Raji (cell line): Measurements from ENCODE around the gene NETO1.

ENCODE experiments used
- POLR2A ChIP-seq: IDR thresholded peaks from 2 replicates; pipeline ENCODE4 v1.6.1; 2011; ENCODE audit warnings: low read depth, low read length, control low read depth; ENCODE audit not compliant: insufficient read depth

NETO1 gene

GRCh38 chr18:72859088-72859487, 8.7 kb downstream of the NETO1 start:
- TF ChIP-seq POLR2A = no peak

- TF ChIP-seq POLR2A = no peak
These were observed 18.1 kb downstream of the NETO1 start for GRCh38 chr18:72849671-72850070.

GRCh38 chr18:72848503-72849237, 19.1 kb downstream of the NETO1 start:
- no peak for TF ChIP-seq POLR2A

- no peak for TF ChIP-seq POLR2A
These were observed 20.0 kb downstream of the NETO1 start for GRCh38 chr18:72847771-72848170.

DNA sequence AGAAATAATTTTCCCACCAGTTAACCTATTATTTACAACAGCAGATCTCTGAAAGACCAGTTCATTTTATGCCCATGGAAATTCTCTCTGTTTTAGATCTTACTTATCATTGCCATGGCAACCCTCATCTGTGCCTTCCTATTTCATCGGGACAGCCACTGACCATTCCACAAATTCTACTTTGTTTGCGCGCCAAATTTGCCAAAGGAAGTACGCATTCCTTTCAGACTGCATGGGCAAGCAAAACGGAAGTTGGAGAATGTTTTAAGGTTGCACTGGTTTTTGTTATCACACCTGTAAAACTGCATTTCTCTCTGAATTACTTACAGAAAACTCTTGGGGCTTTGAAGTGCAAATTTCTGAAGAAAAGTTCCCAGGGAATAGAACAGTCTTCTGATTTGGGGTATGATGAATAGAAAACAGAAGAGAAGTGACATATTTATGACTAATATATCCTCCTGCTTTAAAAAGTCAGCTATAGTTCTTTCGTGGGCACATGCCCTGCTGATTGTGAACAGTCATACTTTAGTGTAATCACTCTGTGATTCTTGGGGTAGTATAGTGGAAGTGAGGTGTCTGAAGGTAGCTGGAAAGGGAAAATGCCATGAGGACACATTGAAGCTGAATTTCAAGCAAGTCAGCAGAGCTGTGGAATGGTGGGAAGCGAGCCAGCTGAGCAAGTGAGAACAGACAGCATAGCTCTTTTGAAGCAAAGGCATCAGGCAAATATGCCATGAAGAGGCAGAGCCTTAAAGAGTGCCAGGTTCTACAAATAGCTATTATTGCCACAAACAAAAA, 20.9 kb downstream of the NETO1 start:
- TF ChIP-seq POLR2A = no peak

DNA sequence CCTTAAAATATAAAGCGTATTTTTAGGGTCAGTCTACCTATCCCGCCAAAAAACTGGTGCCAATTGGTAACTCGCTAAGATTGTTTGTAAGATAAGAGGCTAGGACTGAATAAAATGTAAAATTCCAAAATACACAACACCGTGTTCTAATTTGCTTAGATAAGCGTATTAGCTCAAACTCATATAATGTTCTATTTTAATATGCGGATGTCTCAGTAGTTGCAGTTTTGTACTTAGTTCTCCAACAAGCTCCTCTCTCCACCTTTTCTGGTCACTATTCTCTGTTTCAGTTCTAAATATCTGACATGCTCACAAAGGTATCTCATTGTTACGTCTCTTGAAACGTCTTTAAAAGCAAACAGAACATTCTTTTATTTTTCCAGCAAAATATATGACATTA, 24.0 kb downstream of the NETO1 start:
- no peak for TF ChIP-seq POLR2A

DNA sequence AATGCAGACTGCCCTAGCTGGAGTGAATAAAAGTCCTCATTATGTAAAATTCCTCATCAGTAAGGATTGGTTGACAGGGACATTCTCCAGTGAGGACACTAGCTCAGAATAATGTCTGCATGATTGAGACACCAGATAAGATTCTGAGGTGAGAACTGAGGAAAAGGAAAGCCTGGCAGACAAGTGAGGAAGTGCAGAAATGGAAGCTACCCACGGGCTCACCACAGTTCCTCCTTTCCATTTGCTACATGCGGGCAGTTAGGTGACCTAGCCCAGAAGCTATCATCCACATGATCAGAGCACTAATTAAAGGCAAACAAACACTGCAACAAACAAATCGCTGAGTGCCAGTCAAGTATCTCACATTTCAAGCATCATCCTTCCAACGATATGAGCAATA, 27.7 kb downstream of the NETO1 start:
- TF ChIP-seq POLR2A = no peak

GRCh38 chr18:72834731-72835130, 33.1 kb downstream of the NETO1 start:
- TF ChIP-seq POLR2A = no peak

GRCh38 chr18:72833471-72833870, 34.3 kb downstream of the NETO1 start:
- no peak for TF ChIP-seq POLR2A

DNA sequence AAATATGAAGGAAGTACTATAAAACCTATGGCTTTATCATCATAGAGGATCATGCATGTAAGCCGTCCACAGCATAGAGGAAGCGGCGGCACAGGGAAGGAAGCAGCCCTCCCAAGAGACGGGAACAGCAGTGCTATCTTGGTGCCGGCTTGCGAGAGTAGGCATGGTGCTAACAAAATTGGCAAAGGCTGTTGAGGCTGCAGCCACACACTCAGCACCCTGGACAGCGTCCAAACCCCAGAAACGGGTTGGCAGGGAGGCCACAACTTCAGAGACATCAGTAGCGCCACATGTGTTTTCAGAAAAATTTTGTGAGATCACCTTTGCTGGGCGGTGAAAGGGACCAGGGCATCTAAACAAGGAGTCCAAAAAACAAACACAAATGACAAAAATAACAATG, 37.7 kb downstream of the NETO1 start:
- no peak for TF ChIP-seq POLR2A

DNA sequence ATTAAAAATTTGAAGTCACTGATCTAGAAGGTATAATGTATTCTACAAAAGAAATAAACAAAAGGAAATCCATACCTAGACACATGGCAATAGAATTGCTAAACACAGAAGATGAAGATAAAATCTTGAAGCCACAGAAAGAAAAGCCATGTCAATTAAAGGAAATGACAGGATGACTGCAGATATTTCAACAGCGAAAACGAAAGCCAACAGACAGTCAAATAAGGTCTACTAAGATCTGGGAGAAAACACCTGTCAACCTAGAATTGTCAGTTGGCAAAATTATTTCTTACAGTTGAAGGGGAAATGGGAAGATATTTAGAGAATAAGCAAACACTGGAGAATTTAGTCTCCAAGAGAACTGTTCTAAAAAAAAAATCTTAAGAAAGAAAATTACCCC, 39.2 kb downstream of the NETO1 start:
- no peak for TF ChIP-seq POLR2A

DNA sequence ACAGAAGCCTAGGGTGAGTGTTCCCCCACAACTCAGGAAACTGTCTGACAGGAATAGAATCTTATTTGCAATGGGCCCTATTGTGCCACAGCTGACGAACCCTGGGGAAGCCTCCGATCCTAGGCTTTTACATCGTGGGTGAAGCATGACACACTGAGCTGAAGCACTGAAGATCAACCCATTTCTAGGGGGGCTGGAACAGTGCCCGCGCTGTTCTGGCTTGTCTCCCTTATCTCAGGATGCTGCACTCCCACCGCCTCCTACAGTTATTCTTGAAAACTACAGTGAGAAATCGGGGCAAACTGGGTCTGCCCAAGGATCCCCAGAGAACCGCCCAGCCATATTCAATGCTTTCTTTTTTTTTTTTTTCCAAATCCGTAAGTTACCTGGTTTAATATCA, 41.1 kb downstream of the NETO1 start:
- no peak for TF ChIP-seq POLR2A

DNA sequence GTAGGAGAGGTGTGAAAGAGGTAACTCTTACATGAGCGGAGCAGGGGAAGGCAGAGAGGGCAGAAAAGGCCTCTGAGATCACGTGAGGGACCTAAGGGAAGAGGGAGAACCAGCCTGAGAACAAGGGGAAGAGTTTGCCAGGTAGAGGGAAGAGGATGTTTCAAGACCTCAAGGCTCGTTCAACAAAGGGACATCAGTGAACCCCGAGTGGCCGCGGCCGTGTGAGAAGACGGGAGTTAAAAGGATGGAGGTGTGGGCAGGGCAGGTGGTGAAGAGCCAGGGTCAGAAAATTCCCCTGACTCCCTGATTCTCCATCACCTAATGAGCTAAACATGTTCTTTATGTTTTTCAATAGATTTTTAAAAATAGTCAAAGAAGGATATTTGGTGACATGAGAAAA, 44.4 kb downstream of the NETO1 start:
- no peak for TF ChIP-seq POLR2A

DNA sequence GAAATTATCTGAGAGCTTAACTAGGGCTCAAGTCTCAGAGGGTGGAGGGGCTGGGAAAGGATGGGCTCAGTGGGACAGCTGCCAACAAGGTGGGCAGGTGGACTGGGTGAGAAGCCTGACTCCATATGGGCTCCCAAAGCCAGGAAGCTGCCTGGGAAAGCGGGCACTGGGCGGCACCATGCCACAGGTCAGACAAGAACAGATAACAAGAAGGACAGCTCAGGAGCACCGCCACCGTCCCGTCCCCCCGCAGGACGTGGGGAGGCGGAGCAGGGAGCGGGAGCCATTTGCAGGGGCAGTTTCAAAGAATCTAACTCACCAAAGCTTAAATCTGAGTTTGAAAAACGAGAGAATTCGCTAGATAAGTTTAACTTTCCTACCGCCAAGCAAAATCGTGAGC, 45.6 kb downstream of the NETO1 start:
- TF ChIP-seq POLR2A = no peak

DNA sequence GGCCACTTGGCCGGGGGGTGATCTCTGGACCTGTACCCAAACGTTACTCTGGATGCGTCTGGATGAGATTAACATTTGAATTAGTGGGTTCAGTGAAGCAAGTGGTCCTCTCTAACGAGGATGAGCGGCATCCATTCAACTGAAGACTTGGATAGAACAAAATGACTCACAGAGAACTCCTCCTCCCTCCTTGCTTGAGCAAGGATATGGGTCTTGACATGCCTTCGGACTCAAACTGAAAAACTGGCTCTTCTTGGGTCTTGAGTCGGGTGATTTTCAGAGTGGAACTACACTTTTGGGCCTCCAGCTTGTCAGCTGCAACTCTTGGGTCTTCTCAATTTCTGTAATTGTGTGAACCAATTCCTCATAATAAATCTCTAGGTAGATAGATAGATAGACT, 47.2 kb downstream of the NETO1 start:
- no peak for TF ChIP-seq POLR2A

- TF ChIP-seq POLR2A = no peak
These were observed 48.7 kb downstream of the NETO1 start for GRCh38 chr18:72819050-72819449.
